Measurements from ENCODE around the gene TTC21A.

DNA sequence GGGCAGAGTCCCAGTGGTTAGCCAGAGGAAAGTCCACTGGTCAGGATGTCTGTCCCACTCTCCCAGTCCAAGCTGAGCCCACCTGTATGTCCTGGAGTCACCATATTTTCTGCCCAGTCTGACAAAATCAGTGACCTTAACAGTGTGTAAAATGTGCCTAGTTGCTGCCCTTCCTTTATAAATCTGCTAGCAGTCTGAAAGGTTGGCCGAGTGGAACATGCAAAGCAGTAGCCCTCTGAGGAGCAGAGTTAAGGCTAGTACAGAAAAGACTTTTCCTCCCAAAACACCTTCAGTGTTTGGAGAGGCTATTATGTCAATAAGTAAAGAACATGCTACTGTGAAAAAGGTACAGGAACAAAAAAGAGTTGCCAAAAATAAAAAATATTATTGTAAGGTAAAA is 15.3 kb downstream of the TTC21A start:
- TF ChIP-seq, protein P1, sequence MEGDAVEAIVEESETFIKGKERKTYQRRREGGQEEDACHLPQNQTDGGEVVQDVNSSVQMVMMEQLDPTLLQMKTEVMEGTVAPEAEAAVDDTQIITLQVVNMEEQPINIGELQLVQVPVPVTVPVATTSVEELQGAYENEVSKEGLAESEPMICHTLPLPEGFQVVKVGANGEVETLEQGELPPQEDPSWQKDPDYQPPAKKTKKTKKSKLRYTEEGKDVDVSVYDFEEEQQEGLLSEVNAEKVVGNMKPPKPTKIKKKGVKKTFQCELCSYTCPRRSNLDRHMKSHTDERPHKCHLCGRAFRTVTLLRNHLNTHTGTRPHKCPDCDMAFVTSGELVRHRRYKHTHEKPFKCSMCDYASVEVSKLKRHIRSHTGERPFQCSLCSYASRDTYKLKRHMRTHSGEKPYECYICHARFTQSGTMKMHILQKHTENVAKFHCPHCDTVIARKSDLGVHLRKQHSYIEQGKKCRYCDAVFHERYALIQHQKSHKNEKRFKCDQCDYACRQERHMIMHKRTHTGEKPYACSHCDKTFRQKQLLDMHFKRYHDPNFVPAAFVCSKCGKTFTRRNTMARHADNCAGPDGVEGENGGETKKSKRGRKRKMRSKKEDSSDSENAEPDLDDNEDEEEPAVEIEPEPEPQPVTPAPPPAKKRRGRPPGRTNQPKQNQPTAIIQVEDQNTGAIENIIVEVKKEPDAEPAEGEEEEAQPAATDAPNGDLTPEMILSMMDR (IDR thresholded peaks at IDR 0.05; ENCODE audit: insufficient read depth, low read depth, low read length), result no peak
- TF ChIP-seq EZH2 (IDR thresholded peaks at IDR 0.05; ENCODE audit: insufficient read depth, low read length), result no peak

Data from astrocyte (in vitro differentiated cells and primary cell).